GM19467 (cell line): ENCODE measurements around the gene ROR2.

ENCODE experiments used
- ATAC-seq: cut with Tn5 transposase; IDR thresholded peaks from one replicate; pipeline ENCODE4 v1.9.1; 2021; ENCODE audit warnings: mild to moderate bottlenecking, moderate library complexity; ENCODE audit not compliant: unreplicated experiment

Gene ROR2

DNA sequence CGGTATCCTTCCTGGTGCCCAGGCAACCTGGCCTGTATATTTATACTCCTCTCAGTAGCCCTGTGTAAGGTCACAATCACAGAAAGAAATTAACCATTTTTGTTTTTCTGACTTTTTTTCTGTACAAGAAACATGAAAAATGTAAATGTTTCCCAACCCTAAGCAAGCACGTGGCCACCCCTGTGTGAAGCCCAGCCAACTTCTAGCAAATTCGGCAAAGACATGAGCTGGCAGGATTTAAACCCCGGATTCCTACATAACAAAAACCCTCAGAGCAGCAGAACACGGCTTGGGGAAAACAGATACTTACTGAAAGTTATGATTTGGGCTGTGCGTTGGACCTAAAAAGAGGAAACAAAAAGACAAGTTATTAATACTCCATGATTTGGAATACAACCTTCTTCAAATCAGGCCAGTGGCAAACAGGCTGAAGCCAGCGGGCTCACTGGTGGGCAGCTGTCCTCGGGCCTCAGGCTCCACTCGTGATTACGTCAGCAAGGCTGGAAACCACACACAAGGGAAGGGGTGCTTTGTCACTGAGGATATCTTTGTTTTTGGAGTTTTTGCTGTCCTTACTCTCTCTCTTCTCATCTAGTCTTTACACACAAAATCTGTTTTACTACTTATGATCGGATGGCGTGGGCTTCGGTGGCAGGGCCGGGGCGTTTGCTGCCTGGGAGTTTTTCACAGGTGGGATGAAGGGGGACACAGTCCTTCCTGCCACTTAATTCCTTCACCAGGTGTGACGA, 194.1 kb downstream of the ROR2 start:
- no peak for ATAC-seq

DNA sequence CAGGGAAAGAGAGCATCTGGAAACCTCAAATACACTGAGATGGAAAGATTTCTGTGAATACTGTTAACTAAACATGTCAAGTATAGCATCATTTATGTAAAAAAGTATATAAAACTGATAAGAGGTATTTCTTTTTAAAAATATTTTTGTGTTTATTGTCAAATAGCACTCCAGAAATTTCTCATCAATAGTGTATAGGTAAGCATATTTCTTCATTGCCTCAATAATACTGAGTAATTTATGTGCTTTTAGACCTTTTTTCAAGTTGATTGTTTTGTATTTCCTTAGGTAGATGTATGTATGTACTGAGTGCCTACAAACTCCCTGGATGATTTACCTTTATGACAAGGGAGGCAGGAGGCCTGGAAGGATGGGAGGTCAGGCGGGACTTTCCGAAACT, 196.3 kb downstream of the ROR2 start:
- ATAC-seq = no peak

DNA sequence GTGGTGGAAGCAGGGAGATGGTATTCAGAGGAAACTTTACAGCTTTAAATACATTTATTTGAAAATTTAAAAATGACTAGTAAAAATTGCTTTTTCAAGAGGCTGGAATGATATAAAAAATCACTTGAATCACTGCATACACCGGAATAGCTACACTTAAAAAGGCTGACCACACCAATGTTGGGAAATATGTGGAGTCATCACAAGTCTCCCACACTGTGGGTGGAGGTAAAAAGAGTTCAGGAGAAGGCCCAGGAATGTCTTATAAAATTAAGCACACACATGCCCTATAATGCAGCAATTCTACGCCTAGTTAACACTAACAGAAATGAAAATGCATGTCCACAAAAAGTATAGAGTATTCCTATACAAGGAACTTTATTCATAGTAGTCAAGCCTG, 198.1 kb downstream of the ROR2 start:
- ATAC-seq = no peak

GRCh38 chr9:91750343-91750742, 199.7 kb downstream of the ROR2 start:
- ATAC-seq = no peak

DNA sequence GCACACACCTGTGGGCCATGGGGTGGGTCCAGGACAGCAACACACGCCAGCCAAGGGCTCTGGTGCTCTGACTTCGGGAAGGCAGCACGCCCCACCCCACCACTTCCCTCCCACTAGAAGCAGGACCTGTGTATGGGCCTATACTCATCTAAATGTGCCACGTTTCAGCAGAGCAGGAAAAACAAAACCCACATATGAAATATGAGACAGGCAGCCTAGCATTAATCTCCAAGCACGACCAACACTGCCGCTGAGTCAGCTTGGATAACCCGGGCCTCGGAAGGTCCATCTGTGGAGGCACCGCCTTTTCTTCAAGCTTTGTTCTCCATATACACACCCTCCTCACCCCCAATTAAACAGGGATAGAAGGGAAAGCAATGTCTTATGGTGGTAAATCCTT, 203.1 kb downstream of the ROR2 start:
- no peak for ATAC-seq

GRCh38 chr9:91746357-91746756, 203.7 kb downstream of the ROR2 start:
- no peak for ATAC-seq

GRCh38 chr9:91744114-91744513, 205.9 kb downstream of the ROR2 start:
- ATAC-seq = no peak

DNA sequence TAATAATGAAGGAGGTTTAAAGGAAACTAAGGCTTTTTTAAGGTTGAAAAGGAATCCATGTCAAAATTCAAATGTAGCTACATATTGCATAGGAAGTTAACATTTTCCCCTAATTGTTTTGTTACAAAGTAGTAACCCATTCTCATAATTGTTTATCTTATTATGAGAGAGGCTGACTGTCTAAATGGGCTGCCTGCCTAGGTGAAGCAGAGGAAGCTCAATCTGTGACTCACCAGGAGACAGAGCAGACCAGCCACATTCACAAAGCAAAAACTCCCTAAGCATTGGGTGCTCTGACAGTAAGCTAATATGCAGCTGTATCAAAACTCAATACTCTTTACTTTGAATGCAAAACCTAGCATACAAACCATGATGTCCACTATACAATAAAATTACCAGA, 208.5 kb downstream of the ROR2 start:
- no peak for ATAC-seq

DNA sequence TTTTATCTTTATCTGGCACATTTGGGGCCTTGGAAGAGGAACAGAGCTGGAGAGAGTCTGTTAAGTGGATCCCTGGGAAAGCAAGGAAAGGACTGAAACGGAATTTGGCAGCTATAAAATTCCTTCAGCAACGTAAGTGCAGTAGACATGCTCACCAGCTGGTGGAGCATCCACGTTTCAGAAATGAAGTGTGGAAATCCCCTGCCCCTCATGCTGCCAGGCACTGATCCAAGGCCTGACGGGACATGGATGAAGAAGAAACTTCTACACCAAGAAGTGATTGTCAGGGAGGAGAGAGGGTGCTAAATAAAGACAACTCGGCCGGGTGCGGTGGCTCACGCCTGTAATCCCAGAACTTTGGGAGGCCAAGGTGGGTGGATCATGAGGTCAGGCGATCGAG, 209.3 kb downstream of the ROR2 start:
- ATAC-seq = no peak

DNA sequence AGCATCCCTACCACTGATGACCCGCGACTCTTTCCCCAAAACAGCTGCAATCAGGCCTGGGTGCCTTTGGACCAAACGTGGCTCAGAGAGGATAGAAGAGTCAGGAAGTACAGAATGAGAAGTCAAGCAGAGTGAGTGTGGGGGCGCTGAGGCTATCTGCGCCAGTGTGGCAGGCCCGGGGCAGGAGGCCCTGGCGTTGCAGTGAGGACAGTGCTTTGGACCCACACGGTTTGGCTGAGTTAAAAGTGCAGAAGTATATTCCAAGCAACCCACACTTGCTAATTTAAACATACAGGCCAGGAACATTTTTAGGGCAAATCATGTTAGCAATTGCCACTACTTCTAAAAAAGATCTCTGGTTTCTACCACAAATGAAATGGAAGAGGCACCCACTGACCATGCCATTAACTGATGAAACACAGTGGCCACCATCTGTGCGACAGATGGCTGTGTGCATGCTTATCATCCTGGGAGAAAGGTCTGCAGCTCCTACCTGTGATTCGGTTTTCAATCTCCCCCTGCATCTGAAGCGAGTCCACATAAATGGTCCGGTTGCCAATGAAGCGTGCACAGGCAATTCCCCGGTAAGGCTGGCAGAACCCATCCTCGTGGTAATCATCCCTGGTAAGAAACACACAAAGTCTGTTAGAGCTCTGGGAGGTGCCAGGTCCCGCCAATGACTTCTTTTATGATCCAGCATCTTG, 213.0 kb downstream of the ROR2 start:
- no peak for ATAC-seq

DNA sequence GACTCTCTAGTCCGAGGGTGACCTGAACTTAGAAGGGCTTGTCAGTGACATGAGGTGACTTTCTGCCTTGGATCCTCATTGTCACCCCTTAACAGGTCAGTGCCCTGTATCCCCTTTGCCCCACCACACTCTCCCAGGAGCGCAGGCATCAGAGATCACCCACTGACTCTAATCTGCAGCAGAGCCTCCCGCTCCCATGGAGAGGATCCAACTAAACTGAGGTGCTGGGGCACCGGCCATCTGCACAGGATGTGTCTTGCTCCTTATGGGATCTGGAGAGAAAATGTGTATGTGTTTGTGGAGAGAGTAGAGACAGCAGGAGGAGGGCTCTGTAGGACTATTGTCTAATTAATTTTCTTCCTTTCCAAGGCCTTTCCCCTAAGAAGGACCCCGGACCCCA, 213.7 kb downstream of the ROR2 start:
- ATAC-seq = no peak

GRCh38 chr9:91735049-91735448, 215.0 kb downstream of the ROR2 start:
- ATAC-seq = no peak

DNA sequence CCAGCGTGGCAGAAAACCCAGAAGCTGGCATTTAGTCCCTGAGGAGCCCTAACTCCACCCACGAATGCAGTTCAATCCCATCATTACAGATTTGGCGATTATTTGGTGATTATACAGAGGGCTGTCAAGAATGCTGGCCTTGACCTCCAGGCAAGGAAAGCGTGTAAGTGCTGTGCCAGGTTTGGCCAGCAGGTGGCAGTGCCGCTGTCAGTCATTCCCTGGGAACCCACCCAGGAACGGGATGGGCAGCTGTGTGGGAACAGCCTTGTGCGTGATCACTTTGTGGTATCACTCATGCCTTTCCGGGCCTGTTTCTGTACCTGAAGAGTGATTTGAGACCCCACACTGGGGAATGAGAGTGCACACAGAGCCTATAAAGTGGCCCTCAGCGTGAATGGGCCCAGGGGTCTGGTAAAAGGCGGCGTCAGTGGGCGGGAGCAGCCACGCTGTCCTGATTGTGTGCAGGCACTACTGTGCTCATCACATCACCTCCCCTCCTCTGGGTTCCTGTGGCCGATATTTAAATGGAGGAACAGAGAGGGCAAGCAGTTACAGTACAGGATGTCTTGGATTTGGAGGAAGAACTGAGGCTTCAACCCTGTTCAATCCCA, 215.6 kb downstream of the ROR2 start:
- no peak for ATAC-seq

DNA sequence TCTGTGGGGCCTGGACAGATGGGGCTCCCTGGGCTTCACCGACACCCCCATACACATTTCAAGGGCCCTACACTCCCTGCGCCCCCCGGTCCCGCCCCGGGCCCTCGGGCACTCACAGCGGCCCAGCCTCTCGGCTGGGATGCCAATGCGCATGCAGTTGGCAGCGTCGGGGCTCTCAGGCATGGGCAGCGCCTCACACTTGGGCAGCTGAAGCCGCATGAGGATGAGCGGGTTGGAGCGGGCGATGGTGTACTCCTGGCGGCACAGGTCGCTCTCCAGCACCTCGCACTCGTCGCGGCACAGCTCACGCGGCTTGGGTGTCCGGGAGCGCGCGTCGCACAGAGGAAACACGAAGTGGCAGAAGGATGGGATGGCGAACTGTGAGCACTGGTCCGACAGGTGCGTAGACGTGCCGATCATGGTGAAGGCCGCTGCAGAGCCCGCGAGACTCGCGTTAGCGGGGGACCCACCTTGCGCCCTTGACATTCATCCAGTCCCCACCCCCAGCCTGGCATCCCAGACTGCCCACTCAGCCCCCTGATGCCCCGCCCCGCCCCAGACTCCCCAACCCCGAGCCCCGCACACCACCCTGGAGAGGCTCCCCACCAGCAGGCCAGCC, 216.9 kb downstream of the ROR2 start:
- no peak for ATAC-seq

DNA sequence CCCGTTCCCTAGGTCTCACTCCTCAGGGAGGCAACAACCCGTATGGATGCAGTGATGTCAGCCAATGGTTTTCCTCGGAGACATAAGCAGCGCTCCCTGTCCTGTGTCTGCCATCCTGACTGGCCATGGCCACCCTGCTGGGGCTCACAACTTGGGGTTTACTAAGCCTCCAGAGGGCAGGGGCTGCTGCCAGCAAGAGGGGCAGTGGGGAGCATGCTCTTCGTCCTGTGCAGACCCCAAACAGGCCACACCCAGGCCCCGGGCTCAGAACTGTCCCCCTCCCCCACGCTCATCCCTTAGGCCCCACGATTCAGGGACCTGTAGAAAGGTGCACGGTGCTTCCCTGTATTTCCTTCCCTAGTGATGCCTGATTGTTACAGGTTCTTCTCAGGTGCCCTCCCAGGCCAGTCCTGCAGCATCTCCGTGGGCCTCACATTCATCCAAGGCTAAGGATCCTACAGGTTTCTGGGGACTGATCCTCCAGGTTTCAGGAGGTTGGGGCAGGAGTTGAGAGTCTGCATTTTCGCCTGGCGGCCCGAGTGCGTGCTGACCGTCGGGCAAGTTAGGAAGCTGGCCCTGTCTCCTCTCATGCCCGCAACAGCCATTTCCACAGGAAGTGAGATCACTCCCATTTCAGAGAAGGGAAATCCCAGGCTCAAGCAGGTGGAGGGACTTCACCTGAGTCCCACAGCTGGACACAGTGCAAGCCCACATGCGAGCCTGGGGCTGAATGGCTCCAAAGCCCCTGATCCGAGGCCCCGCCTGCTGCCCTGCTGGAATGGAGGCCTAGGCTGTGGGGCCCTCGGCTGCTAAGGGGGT, 217.6 kb downstream of the ROR2 start:
- ATAC-seq = no peak

DNA sequence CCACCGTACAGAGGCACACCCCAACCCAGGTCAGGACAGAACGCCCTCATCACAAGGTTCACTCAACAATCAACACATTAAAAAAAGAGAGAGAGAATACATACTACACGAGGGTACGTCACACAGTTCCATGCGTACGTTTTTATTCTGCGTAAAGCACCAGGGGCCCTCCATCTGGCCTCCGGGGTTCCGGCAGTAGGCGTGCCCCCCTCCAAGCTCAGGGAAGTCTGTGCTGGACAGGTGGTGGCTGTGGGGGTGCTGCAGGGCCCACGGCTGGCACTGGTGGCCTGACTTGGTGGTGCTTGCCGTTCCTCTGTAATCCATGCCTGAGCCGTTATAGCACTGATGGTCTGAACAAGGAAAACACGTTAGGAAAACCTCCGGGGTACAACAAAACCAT, 219.2 kb downstream of the ROR2 start:
- ATAC-seq = no peak

GRCh38 chr9:91729558-91729842, 220.5 kb downstream of the ROR2 start:
- no peak for ATAC-seq

- no peak for ATAC-seq
These were observed 222.1 kb downstream of the ROR2 start for GRCh38 chr9:91727972-91728371.

- ATAC-seq = no peak
These were observed 222.6 kb downstream of the ROR2 start for GRCh38 chr9:91727316-91727861.

DNA sequence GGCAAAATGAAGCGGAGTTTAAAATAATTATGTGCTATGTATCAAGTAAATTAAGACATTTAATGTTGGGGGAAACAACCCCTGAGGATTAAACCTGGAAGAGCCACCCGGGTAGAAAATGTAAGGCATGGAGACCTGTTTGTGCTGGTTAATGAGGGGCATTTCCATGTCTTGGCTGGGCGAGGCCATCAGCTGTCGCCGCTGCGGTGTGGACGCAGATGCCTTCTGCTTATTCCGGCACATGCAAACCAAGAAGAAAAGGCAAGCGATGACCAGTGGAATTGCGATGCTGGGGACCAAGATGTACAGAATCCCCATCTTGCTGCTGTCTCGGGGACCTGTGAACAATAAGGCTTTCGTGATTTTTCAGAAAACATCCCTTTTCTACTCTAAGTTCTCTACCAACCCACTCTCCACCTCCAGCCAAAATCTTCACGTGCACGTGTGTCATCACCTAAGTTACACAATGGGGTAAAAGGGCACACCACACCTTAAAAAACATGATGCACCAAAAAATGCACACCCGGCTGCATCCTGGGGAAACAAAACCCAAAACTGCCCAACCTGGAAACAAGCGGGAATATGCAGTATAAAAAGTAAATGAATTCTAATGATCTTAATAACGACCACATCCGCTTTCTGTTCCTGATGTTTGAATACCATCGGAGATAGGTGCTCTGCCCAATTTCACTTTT, 223.5 kb downstream of the ROR2 start:
- no peak for ATAC-seq
